Jurkat, Clone E6-1 (cell line): Measurements from ENCODE around the gene JARID2.

Source experiments
- DNase-seq: peaks from one replicate; pipeline ENCODE4 v3.0.0-alpha.2; 2011; ENCODE audit warnings: low read depth, low spot score
- H3K4me3 ChIP-seq: 2 replicates; pipeline ENCODE4 v1.5.1; 2011; ENCODE audit warnings: mild to moderate bottlenecking, low read length, control low read depth, moderate library complexity

JARID2 gene

GRCh38 chr6:15303162-15303919 lies 57.5 kb downstream of the JARID2 start:
- H3K4me3 ChIP-seq = no peak overlapping the region

GRCh38 chr6:15303920-15304291 lies 58.0 kb downstream of the JARID2 start:
- H3K4me3 ChIP-seq = no peak overlapping the region
- no peak for DNase-seq

More at GRCh38 chr6:15303162-15303919, 57.5 kb downstream of the JARID2 start:
- DNase-seq = no peak

- no peak overlapping the region for H3K4me3 ChIP-seq
- DNase-seq = no peak
These were observed 58.6 kb downstream of the JARID2 start for GRCh38 chr6:15304337-15305042.

- no peak overlapping the region for H3K4me3 ChIP-seq
- DNase-seq = no peak
These were observed 59.6 kb downstream of the JARID2 start for GRCh38 chr6:15305496-15305895.

- H3K4me3 ChIP-seq = no peak overlapping the region
- no peak for DNase-seq
These were observed 60.0 kb downstream of the JARID2 start for GRCh38 chr6:15305909-15306308.

- no peak for DNase-seq
- no peak overlapping the region for H3K4me3 ChIP-seq
These were observed 62.8 kb downstream of the JARID2 start for GRCh38 chr6:15308435-15309213.

- H3K4me3 ChIP-seq = no peak overlapping the region
- no peak for DNase-seq
These were observed 63.9 kb downstream of the JARID2 start for GRCh38 chr6:15309611-15310283.

GRCh38 chr6:15310680-15311079 lies 64.8 kb downstream of the JARID2 start:
- DNase-seq = no peak

GRCh38 chr6:15312500-15312899 lies 66.6 kb downstream of the JARID2 start:
- no peak overlapping the region for H3K4me3 ChIP-seq
- no peak for DNase-seq

More at GRCh38 chr6:15310680-15311079, 64.8 kb downstream of the JARID2 start:
- H3K4me3 ChIP-seq = no peak overlapping the region

GRCh38 chr6:15313367-15313766 lies 67.5 kb downstream of the JARID2 start:
- no peak overlapping the region for H3K4me3 ChIP-seq
- DNase-seq = no peak

GRCh38 chr6:15316754-15317153 lies 70.9 kb downstream of the JARID2 start:
- no peak overlapping the region for H3K4me3 ChIP-seq
- DNase-seq = no peak

GRCh38 chr6:15317251-15317650 lies 71.4 kb downstream of the JARID2 start:
- H3K4me3 ChIP-seq = no peak overlapping the region
- no peak for DNase-seq

- no peak overlapping the region for H3K4me3 ChIP-seq
These were observed 72.3 kb downstream of the JARID2 start for GRCh38 chr6:15317934-15318902.

GRCh38 chr6:15319677-15320076 lies 73.8 kb downstream of the JARID2 start:
- DNase-seq = no peak
- no peak overlapping the region for H3K4me3 ChIP-seq

More at GRCh38 chr6:15317934-15318902, 72.3 kb downstream of the JARID2 start:
- DNase-seq = no peak

GRCh38 chr6:15320693-15321092 lies 74.8 kb downstream of the JARID2 start:
- DNase-seq = no peak
- no peak overlapping the region for H3K4me3 ChIP-seq

- no peak for DNase-seq
These were observed 76.3 kb downstream of the JARID2 start for GRCh38 chr6:15322184-15322583.

GRCh38 chr6:15322781-15323536 lies 77.1 kb downstream of the JARID2 start:
- DNase-seq = no peak
- H3K4me3 ChIP-seq = no peak overlapping the region

More at GRCh38 chr6:15322184-15322583, 76.3 kb downstream of the JARID2 start:
- no peak overlapping the region for H3K4me3 ChIP-seq
